CD4-positive, alpha-beta T cell treated with Interleukin-2 at 100 ng/mL for 4 hours (primary cell): ENCODE measurements around the gene TGM6.

ENCODE experiments used
- DNase-seq: peaks from one replicate; pipeline ENCODE4 v3.0.0-alpha.2; 2020; ENCODE audit warnings: low spot score

Gene TGM6

GRCh38 chr20:2380601-2381000 is at the start of gene TGM6:
Gene TGM6 (plus strand): TSS chr20:2380901. CDS start chr20:2380969, 68 bp downstream.
- no peak for DNase-seq

- no peak for DNase-seq
Observed at GRCh38 chr20:2331106-2331505, 49.6 kb upstream of the TGM6 start.

- DNase-seq: no peak
Observed at GRCh38 chr20:2331901-2332565, 48.7 kb upstream of the TGM6 start.

- DNase-seq: no peak
Observed at GRCh38 chr20:2332711-2333110, 48.0 kb upstream of the TGM6 start.

GRCh38 chr20:2333821-2334220 is 46.9 kb upstream of the TGM6 start:
- no peak for DNase-seq

GRCh38 chr20:2335096-2335870 is 45.4 kb upstream of the TGM6 start:
- DNase-seq: no peak

GRCh38 chr20:2336471-2336870 is 44.2 kb upstream of the TGM6 start:
- DNase-seq: no peak

GRCh38 chr20:2337142-2337541 is 43.6 kb upstream of the TGM6 start:
- no peak for DNase-seq

GRCh38 chr20:2338411-2339066 is 42.2 kb upstream of the TGM6 start:
- DNase-seq: no peak

GRCh38 chr20:2340136-2340535 is 40.6 kb upstream of the TGM6 start:
- DNase-seq: no peak

GRCh38 chr20:2340823-2341222 is 39.9 kb upstream of the TGM6 start:
- DNase-seq: no peak

- no peak for DNase-seq
Observed at GRCh38 chr20:2341336-2341735, 39.4 kb upstream of the TGM6 start.

- DNase-seq: no peak
Observed at GRCh38 chr20:2342243-2342642, 38.5 kb upstream of the TGM6 start.

GRCh38 chr20:2346188-2346587 is 34.5 kb upstream of the TGM6 start:
- DNase-seq: no peak

- DNase-seq: no peak
Observed at GRCh38 chr20:2348336-2348735, 32.4 kb upstream of the TGM6 start.

- no peak for DNase-seq
Observed at GRCh38 chr20:2349801-2350200, 30.9 kb upstream of the TGM6 start.

GRCh38 chr20:2350606-2351005 is 30.1 kb upstream of the TGM6 start:
- DNase-seq: no peak

- no peak for DNase-seq
Observed at GRCh38 chr20:2353231-2353630, 27.5 kb upstream of the TGM6 start.

- DNase-seq: no peak
Observed at GRCh38 chr20:2357114-2357513, 23.6 kb upstream of the TGM6 start.

GRCh38 chr20:2358006-2358405 is 22.7 kb upstream of the TGM6 start:
- DNase-seq: no peak

- no peak for DNase-seq
Observed at GRCh38 chr20:2361035-2361593, 19.6 kb upstream of the TGM6 start.

GRCh38 chr20:2363187-2363586 is 17.5 kb upstream of the TGM6 start:
- DNase-seq: no peak

- no peak for DNase-seq
Observed at GRCh38 chr20:2363587-2363986, 17.1 kb upstream of the TGM6 start.
